NCI-H510A (cell line): ENCODE measurements around the gene ZNF789.
"Not testable (repeated sequence)": the region's sequence is repeated elsewhere in the genome, so short reads cannot be mapped to it uniquely, and the experiment has no call there.

Source experiments
- DNase-seq: peaks from one replicate; lab custom pipeline; 2025; lab: John Stamatoyannopoulos, UW

ZNF789 gene

DNA sequence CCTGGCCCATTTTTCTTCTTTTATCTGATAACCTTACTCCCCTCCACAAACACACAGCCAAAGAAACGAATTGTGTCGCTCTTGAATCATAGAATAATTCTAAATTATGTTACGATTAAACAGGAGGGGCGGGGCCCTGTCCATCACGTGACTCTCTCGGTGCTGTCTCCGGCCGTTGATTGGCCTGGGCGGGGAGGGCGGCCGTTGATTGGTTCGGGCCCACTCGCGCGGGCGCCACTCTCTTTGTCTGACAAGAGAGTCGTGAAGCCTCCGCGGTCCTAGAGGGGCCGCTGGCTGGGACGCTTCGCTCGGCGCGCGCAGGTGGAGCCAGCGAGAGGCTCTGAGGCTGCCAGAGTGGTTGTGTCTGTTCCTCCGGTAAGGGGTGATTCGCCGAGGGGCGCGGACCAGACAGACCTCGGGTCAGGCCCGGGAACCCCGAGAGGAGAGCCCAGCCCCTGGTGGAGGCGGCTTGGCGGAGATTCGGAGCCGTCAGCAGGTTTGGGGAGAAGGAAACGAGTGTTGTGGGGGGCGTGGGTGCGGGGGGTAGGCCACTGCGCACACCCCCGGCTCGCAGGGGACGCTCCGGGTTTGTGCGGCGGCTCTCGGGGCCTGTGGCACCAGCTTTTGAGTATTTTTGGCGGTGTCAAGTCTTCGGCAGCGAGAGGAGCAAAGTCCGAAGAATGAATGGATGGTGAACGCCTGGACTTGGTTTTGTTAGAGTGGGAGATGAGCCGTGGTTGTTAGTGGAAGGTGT, at the start of gene ZNF789:
Gene ZNF789 (plus strand): TSS at position 330 of the 754 bp plus-strand sequence. CDS start 3,567 bp downstream, outside the sequence.
- peak; percentile 90 for DNase-seq

DNA sequence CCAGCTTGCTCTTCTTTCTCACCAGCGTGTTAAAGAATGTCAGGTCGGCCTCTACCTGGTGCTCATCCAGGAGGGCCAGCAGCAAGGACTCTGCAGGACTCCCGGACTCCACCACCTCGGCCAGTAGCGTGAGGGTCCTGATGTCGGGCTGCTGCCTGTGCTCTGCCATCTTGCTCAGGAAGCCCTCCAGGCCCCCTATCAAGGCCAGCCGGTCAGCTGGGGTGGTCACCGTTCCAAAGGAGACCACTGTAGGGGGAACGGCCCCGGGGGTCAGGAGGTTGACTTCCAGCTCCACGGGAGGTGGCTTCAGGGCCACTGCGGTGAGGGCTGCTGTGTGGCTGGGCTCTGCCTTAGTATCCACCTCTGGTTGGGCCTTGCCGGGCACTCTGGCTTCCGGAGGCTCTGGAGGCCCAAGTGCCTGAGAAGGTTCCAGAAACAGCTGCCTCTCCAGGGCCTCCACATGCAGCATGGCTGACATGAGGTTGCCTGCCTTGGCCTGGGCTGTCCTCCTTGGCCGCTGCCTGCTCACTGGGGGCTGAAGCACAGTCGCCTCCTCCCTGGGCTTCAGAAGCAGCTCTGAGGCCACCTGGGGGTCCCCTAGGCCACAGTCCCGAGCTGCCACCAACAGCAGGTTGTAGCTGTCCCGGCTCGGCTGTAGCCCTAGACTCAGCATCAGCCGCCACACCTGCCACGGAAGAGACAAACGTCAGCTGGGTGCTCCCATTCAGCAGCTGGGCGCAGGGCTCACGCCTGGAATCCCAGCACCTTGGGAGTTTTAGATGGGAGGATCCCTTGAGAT, 47.6 kb upstream of the ZNF789 start:
- DNase-seq, result no peak

DNA sequence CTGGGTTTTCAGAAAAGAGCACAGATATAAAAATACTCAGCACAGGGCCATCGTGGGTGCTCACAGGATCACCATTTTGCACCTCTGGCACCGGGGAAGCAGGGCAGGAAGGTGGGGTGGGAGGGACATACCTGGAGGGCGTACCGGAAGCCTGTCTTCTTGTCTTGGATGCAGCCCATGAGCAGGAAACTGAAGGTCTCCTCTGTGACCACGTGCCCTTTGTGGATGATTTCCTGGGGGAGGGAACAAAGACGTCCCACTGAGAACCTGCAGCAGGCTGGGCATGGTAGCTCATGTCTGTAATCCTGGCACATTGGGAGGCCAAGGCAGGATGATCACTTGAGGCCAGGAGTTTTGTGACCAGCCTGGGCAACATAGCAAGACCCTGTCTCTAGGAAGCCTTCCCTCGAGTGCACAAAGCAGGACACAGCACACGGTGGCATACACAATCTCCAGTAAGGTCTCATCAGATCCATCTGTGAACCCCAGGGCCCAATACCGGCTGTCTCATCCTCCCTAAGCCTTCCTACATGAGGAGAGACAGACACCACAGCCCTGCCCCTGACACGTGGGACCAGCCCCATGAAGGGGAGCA, 43.6 kb upstream of the ZNF789 start:
- no peak for DNase-seq

DNA sequence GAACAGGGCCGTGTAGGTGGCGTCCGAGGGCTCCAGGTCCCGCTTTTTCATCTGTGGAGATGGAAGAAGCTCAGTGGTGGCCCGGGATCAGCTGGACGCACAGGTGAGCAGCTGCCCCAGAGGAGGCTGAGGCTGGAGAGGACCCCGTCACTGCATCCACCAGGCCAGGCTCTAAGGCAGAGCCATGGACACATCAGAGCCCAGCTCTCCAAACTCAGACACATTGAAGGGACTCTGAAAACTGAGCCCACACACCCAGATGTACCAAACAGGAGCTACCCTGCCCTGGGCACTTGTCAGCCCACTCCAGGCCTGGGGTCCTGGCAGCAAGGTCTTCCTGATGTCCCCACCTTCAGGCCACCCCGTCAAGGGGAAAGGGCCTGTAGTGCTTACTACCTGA, 42.9 kb upstream of the ZNF789 start:
- no peak for DNase-seq

DNA sequence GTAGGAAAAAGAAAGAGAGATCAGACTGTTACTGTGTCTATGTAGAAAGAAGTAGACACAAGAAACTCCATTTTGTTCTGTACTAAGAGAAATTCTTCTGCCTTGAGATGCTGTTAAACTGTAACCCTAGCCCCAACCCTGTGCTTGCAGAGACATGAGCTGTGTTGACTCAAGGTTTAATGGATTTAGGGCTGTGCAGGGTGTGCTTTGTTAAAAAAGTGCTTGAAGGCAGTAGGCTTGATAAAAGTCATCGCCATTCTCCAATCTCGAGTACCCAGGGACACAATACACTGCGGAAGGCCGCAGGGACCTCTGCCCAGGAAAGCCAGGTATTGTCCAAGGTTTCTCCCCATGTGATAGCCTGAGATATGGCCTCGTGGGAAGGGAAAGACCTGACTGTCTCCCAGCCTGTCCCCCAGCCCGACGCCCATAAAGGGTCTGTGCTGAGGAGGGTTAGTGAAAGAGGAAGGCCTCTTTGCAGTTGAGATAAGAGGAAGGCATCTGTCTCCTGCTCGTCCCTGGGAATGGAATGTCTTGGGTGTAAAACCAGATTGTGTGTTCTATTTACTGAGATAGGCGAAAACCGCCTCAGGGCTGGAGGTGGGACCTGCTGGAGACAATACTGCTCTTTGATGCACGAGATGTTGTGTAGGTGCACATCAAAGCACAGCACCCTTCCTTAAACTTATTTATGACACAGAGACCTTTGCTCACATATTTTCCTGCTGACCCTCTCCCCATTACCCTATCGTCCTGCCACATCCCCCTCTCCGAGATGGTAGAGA, 40.7 kb upstream of the ZNF789 start:
- DNase-seq, result not testable (repeated sequence)

DNA sequence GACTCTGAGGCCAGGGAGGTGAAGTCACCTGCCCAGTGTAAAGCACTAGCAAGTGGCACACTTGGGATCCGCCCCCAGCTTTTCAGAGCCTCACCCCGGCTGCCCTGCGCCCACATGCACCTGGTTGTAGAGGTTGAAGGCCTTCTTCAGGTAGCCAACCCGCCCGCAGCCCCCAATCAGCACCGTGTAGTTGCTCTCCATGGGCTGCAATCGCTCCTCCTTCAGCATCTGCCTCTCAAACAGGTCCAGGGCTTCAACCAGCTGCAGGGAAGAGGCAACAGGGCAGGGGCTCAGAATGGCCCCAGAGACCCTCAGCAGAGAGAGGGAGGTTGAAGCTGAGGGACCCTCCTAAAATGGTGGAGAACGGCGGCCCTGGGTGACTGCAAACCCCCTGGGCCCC, 39.5 kb upstream of the ZNF789 start:
- DNase-seq, result no peak

DNA sequence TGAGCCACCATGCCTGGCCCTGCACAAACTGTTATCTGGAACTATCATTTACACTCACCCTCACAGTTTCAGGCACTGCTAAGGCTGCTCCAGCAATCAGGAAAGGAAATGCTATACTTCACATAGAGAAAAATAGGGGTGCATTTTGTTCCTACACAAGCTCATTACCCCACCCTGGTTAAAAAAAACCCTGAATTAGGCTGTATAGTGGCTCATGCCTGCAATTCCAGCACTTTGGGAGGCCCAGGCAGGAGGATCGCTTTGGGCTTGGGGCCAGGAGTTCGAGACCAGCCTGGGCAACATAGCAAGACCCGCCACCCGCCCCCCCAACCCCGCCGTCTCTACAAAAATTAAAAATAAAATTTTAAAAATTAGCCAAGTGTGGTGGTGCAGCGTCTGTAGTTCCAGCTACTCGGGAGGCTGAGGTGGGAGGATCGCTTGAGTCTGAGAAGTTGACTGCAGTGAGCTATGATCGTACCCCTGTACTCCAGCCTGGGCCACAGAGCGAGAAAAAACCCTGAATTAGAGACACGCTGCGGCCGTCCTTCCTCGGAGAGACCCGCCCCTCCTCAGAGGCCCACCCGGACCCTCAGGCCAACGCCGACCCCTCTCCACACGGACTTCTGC, 34.6 kb upstream of the ZNF789 start:
- no peak for DNase-seq

DNA sequence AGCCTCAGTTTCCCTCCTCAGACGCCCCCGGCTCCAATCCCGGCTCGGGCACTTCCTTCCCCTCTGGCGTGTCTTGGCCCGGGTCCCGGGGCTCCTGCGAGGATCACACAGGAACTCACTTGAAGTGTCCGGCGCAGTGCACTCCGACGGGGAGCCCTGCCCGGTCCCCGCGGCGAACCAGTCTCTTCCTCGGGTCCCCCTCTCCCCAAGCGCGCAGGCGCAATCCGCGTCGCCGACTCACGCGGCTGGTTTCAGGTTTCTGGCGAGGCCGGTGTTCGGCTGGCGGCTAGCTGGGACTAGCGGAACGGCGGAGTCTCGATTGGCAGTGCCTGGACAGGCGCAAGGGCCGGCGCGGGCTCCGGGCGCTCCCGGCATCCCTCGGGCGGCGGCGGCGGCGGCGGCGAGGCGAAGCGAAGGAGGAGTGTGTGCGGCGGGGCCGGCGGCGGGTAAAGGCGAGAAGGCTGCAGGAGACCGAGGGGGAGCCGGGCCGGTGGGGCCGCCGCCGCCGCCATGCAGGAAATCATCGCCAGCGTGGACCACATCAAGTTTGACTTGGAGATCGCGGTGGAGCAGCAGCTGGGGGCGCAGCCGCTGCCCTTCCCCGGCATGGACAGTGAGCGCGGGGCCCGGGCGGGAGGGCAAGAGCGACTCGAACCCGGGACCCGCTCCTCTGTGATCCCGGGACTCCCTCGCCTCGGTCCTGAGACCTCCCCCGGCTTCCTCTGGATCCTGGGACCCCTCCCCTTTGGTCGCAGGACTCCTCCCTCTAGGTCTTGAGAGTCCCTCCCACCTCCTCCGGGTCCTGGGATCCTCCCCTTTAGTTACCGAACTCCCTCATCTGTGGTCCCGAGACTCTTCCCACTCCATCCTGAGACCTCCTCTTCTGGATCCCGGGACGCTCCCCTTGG, 33.9 kb upstream of the ZNF789 start, which contains the start of the genes CPSF4 and PTCD1:
Gene CPSF4 (plus strand): TSS at position 371 of the 908 bp plus-strand sequence. CDS start 140 bp downstream, at position 511.
Gene PTCD1 (minus strand): TSS at position 226 of the 908 bp plus-strand sequence. CDS start 3,556 bp downstream, outside the sequence.
- peak; percentile 65 for DNase-seq

DNA sequence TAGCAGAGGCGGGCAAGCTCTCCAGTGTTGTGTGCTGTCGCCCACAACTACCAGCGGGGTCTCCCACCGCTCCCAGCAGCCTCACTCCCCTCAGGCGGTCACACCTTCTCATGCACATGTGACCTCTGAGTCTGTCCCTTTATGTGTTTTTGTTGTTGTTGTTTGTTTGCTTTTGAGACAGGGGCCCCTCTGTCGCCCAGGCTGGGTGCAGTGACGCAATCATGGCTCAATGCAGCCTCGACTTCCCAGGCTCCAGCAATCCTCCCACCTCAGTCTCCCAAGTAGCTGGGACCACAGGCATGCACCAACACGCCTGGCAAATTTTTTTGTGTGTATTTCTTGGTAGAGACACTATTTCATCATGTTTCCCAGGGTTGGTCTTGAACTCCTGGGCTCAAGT, 32.5 kb upstream of the ZNF789 start:
- DNase-seq, result no peak

DNA sequence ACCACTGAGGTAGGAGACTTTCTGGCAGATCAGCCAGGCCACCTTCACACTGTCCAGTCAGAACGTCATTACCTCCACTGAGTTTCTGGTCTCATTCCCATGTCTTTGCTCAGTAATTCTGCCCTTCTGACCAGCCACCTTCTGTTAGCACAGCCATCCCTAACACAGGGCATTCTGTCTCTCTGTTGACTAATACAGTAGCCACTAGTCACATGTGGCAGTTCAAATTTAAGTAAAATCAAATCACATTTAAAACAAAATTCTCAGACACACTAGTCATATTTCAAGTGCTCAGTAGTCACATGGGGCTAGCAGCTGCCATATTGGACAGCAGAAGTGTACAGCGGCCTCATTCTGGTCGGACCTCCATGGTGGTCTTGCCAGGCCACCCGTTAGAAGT, 26.6 kb upstream of the ZNF789 start:
- DNase-seq, result no peak

DNA sequence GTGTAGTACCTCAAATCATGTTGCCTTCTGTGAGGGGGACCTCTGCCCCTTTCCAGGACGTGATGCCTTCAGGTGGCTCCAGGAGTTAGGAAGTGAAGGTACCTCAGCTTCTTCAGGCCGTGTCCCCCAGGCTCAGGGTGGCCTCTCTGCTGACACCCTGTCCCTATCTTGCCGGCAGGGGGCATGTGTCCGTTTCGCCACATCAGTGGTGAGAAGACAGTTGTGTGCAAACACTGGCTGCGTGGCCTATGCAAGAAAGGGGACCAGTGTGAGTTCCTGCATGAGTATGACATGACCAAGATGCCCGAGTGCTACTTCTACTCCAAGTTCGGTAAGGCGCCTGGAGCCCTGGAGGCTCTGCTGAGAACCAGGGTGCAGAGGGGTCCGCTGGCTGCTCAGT, 24.7 kb upstream of the ZNF789 start:
- DNase-seq, result no peak

DNA sequence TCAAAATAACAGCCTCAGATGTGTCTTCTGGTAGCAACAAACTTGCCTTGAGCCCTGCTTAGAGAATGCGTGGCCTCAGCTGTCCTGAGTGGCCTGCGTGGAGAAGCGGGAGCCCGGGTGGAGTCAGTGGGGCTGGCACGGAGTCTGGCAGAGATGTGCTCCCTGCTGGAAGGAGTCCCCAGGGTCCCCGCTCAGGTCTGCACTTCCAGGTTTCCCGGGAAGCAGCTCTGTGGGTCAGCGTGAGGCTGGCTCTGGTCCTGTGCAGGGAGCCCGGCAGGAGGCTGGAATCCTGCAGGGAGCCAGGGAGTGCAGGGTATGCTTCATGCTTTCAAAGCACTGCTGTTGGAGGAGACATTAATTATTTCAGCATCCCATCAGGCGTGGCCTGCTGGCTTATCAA, 23.8 kb upstream of the ZNF789 start:
- no peak for DNase-seq

DNA sequence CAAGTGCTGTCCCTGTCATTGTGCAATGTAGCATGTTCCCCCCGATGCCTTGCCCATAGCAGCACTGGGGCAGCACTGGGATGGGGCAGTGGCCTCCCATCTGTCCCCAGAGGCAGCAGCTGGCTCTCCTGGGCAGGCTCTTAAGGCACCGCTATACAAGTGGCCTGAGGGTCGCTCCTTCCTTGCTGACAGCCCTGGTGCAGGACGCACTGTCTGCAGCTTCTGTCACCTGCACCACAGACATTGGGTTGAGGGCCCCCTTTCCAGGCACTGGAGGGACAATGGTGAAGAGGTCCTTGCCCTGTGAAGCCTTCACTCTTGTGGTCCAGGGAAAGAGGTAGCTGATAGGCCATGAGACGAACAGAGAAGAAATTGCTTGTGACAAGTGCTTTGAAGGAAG, 23.4 kb upstream of the ZNF789 start:
- DNase-seq, result no peak

DNA sequence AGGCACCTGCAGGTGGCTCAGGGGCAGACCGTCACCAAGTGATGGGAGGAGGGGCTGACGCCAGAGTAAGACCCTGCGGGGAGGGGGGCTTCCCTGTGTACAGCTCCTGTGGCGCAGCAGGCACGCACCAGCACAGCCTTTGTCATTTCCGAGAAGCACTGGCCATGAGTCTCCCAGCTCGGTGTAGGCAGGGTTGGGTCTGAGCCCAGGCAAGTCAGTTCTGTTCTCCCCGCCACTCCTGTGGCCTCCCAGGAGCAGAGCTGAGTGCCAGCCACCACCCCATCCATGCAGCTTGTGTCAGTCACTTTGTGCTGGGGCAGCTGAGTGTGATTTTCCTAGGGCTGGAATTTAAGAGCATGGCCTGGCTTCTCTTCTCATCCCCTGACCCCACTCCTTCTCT, 20.8 kb upstream of the ZNF789 start:
- no peak for DNase-seq

DNA sequence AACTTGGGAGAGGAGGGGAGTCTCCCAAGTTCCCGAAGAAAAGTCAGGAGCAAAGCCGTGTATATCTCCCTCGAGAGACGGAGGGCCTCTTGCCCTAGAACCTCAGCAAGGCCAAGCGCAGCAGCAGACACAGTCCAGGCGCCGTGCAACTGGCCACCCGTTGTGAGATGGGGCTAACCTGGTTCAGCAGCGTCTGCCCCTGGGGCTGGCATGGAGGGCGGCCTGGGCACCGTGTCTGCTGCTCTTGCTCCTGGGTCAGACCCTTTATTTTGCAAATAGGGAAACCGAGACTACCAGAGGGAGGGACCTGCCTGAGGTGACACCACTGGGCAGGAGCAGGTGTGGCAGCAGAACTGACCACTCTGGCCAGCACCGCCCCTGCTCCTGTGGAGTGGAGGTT, 20.1 kb upstream of the ZNF789 start:
- no peak for DNase-seq

DNA sequence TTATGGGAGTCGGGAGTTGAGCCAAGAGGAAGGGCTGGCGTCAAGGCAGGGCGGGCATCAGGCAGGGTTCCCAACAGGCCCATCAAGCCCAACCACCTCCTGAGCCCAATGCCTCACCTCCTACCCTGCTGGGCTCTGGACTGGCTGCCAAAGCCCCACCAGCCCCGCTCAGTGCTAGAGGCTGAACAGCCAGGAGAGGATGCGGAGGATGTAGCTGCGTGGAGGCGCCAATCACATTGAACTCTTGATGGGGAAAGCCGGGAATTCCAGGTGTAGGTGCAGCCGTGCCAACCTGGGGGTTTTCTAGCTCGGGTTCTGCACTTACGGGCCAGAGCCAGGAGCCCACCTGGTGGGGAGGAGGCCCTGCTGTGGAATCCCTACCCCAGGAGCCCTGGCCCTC, 19.6 kb upstream of the ZNF789 start:
- no peak for DNase-seq

DNA sequence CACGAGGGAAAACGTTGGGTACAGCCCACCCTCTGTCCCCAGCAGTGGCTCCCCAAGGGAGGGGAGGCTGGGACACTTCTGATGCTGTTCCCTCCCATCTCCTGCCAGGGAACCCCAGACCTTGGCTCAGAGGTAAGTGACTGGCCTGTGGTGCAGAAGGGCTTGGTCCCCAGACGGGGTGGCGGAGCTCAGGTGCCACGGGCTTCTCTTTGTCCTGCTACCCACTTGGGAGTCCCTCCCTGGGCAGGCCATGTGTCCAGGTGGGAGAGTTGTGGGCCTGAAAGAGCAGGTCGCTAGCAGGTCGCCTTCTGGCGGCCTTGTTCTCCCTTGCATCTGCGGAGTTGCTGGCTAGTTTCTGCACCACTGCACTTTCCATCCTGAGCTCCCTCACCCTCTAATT, 16.8 kb upstream of the ZNF789 start:
- no peak for DNase-seq

DNA sequence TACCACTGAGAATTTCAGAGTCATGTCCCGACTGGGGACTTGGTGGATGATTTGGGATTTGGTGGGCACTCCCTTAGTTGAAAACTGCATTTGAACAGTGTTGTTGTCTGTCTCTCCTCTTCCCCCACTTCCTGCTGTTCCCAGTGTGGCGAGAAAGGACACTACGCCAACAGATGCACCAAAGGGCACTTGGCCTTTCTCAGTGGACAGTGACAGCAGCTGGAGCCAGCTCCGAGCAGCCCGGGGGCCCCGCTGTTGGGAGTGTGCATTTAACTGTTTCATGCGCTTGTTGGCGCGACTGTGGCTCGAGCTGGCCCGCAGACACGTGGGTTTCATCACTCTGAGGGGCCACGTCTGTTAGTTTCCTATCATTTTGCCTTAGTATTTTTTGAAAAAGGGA, 16.4 kb upstream of the ZNF789 start:
- no peak for DNase-seq

DNA sequence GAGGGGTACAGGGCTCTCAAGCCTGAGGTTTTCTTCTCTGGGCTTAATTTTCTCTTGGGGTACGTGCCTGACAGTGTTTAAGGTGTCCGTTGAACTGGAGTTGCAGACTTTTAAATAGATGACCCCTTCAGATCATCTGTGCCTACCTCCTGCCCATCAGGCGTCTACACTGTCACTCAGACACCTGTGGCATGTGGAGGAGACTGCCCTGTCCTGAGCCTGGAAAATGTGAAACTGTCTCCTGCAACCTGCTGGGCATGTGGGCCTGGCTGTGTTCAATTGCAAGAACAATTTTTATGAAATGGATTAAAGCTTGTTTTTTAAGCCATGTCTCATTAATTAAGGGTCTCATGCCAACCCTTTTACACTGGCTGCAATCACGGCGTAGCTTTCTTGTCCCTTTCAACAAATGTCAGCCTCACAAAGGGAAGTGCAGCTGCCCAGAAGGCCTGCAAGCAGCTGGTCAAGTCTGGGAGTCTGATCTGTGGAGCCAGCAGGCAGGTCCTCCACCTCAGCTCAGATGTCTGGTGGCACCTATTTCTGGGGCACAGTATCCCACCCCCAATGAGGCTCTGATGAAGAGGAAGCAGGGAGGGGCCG, 15.5 kb upstream of the ZNF789 start:
- DNase-seq, result no peak
